ENCODE measurements around the gene CABCOCO1. TPM values are rescaled to one million over a fixed set of nuclear protein-coding genes. Genes with fewer than 3 reads are reported as not detected.

The CABCOCO1 gene
- polyA plus RNA-seq, 1 donor = 2.8 TPM

Other genes with a start within 250 kb of the CABCOCO1 start
- 9.0 TPM for gene TMEM26, start 209.5 kb upstream of the CABCOCO1 start, polyA plus RNA-seq (ENCODE audit: insufficient read length)
- 55.4 TPM for gene ARID5B, start 238.8 kb downstream of the CABCOCO1 start, polyA plus RNA-seq (ENCODE audit: insufficient read length)